Measurements from ENCODE around the gene CLEC4G. TPM values are rescaled to one million over a fixed set of nuclear protein-coding genes. Genes with fewer than 3 reads are reported as not detected.

The CLEC4G gene
- total and polyA plus RNA-seq, 9 of the 15 experiments (the other 6 are each of a cell fraction or from before 2014, with no cell fraction given): not detected

DNA sequence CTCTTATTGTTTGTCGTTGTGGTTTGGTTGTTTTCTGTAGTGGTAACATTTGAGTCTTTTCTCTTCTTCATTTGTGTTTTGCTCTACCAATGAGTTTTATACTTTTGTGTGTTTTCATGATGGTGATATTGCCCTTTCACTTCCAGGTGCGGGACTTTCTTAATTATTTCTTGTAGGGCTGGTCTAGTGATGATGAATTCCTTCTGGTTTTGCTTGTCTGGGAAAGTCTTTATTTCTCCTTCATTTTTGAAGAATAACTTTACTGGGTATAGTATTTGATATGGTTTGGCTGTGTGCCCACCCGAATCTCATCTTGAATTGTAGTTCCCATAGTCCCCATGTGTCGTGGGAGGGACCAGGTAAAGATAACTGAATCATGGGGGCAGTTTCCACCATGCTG, 24.3 kb upstream of the CLEC4G start (continued):
- TF ChIP-seq ZNF584 (CRISPR knock-in tag; IDR thresholded peaks at IDR 0.05; ENCODE audit: low read depth): no peak
- TF ChIP-seq GABPA (tag; conservative IDR thresholded peaks at IDR 0.05; ENCODE audit: low read depth): no peak
- TF ChIP-seq NFYB (IDR thresholded peaks at IDR 0.05; ENCODE audit: extremely low read depth, insufficient read length): no peak
- no peak for TF ChIP-seq STAT5A (IDR thresholded peaks at IDR 0.05; ENCODE audit: borderline replicate concordance, low read length)
- no peak for TF ChIP-seq MEF2A (IDR thresholded peaks at IDR 0.05; ENCODE audit: control insufficient read depth, low read depth, low read length)
- TF ChIP-seq ZZZ3 (IDR thresholded peaks at IDR 0.05): no peak
- no peak for TF ChIP-seq HNRNPH1 (optimal IDR thresholded peaks at IDR 0.05; ENCODE audit: low read depth, low read length)
- TF ChIP-seq DEAF1 (CRISPR knock-in tag; IDR thresholded peaks at IDR 0.05): no peak
- TF ChIP-seq BRF2 (IDR thresholded peaks at IDR 0.05; ENCODE audit: borderline replicate concordance, insufficient read depth, insufficient read length): no peak
- TF ChIP-seq GATAD2B (IDR thresholded peaks at IDR 0.05; ENCODE audit: borderline replicate concordance): no peak
